Endothelial cell of umbilical vein (primary cell): ENCODE measurements around the gene GPNMB. TPM values are rescaled to one million over a fixed set of nuclear protein-coding genes. Genes with fewer than 3 reads are reported as not detected.

Source experiments
- BruUV-seq: library from RNA; stranded (reverse); fragments of 400-500 nt; replicated peaks from 2 replicates; lab custom pipeline; 2021; lab: Mats Ljungman, UMichigan
- CTCF ChIA-PET: fragments of 300-600, 350-600 bp; sonication (Branson Sonifier 250); formaldehyde crosslinking; loops from one replicate; lab custom pipeline; 2021; ENCODE audit warnings: antibody characterized with exemption, inconsistent platforms; lab: Charles Lee
- POLR2A ChIA-PET: fragments of 300-600, 350-600 bp; sonication (Branson Sonifier 250); formaldehyde crosslinking; loops from one replicate; lab custom pipeline; 2021; ENCODE audit warnings: antibody characterized with exemption, inconsistent platforms; lab: Charles Lee
- DNase-seq: peaks from one replicate; pipeline ENCODE4 v3.0.0-alpha.2; 2011; ENCODE audit warnings: low read depth, low spot score
- FAIRE-seq: peaks from 2 replicates; lab custom pipeline; 2011; peaks lifted over from hg19 to GRCh38; lab: Jason Lieb, UNC
- H2AFZ ChIP-seq: 2 replicates; pipeline ENCODE4 v1.6.0; 2012; ENCODE audit warnings: low read depth, low read length, control low read depth, inconsistent platforms
- H3K27ac ChIP-seq: 2 replicates; pipeline ENCODE4 v1.5.1; 2011; ENCODE audit warnings: low read depth, mild to moderate bottlenecking, control low read depth, low read length, moderate library complexity; ENCODE audit not compliant: insufficient read depth
- H3K27me3 ChIP-seq, 2 experiments: 2 replicates each; pipeline versions ENCODE4 v1.6.0 to v1.6.1; 2011; ENCODE audit warnings: low read length in 2 of 2, mixed read lengths in 1 of 2; ENCODE audit not compliant: control insufficient read depth in 2 of 2, insufficient read depth in 2 of 2
- H3K36me3 ChIP-seq, 2 experiments: 2 replicates in 1 of 2; 3 replicates in 1 of 2; pipeline ENCODE4 v1.5.1; 2011; ENCODE audit warnings: low read length in 2 of 2, mild to moderate bottlenecking in 1 of 2, moderate library complexity in 1 of 2; ENCODE audit not compliant: control insufficient read depth in 2 of 2, insufficient read depth in 2 of 2; ENCODE audit errors: extremely low read depth in 1 of 2
- H3K4me1 ChIP-seq: 3 replicates; pipeline ENCODE4 v1.5.1; 2011; ENCODE audit warnings: mild to moderate bottlenecking, low read length; ENCODE audit not compliant: control insufficient read depth, insufficient read depth; ENCODE audit errors: extremely low read depth
- H3K4me2 ChIP-seq: 2 replicates; pipeline ENCODE4 v1.6.1; 2011; ENCODE audit warnings: low read length, control low read depth, mixed read lengths; ENCODE audit not compliant: insufficient read depth
- H3K4me3 ChIP-seq, 3 experiments: fragments of 200-600 bp in 1 of 3; sonication (generic), shearing (Covaris generic) in 1 of 3; replicated peaks in 1 of 3; 2 replicates each; pipeline ENCODE4 v1.5.1; 2011 to 2016; ENCODE audit warnings: control low read depth in 3 of 3, low read length in 3 of 3, mild to moderate bottlenecking in 2 of 3, inconsistent platforms in 1 of 3, low read depth in 1 of 3, moderate library complexity in 1 of 3; ENCODE audit not compliant: insufficient read depth in 1 of 3
- H3K79me2 ChIP-seq: 2 replicates; pipeline ENCODE4 v1.6.0; 2012; ENCODE audit warnings: low read length, inconsistent platforms; ENCODE audit not compliant: control insufficient read depth, insufficient read depth
- H3K9ac ChIP-seq: replicated peaks from 2 replicates; pipeline ENCODE3; 2011; ENCODE audit warnings: low read length, control low read depth; ENCODE audit not compliant: insufficient read depth; ENCODE audit errors: extremely low read depth
- H3K9me1 ChIP-seq: replicated peaks from 3 replicates; pipeline ENCODE4 v1.6.0; 2011; ENCODE audit warnings: mild to moderate bottlenecking, low read length; ENCODE audit not compliant: control insufficient read depth, insufficient read depth; ENCODE audit errors: extremely low read depth
- H3K9me3 ChIP-seq: replicated peaks from 2 replicates; pipeline ENCODE4 v1.5.1; 2012; ENCODE audit warnings: low read length, inconsistent platforms; ENCODE audit not compliant: control insufficient read depth, insufficient read depth
- H4K20me1 ChIP-seq: replicated peaks from 2 replicates; pipeline ENCODE3; 2011; ENCODE audit warnings: mild to moderate bottlenecking, low read length; ENCODE audit not compliant: control insufficient read depth, insufficient read depth; ENCODE audit errors: extremely low read depth
- CTCF ChIP-seq, 2 donors: IDR thresholded peaks; 1 replicate in 1 of 2; 2 replicates in 1 of 2; pipeline ENCODE4 v1.5.1; 2011; ENCODE audit warnings: low read length in 2 of 2, mild to moderate bottlenecking in 2 of 2, moderate library complexity in 2 of 2, control low read depth in 1 of 2, inconsistent platforms in 1 of 2, low read depth in 1 of 2; ENCODE audit not compliant: insufficient read depth in 1 of 2; ENCODE audit errors: extremely low read depth in 1 of 2
- EZH2 ChIP-seq: IDR thresholded peaks from 2 replicates; pipeline ENCODE4 v1.6.1; 2012; ENCODE audit warnings: borderline replicate concordance, low read depth, mild to moderate bottlenecking, moderate library complexity, low read length, inconsistent platforms; ENCODE audit not compliant: severe bottlenecking
- FOS ChIP-seq: IDR thresholded peaks from 2 replicates; pipeline ENCODE4 v1.6.1; 2011; ENCODE audit warnings: mild to moderate bottlenecking, low read length, moderate library complexity, borderline replicate concordance; ENCODE audit not compliant: insufficient read depth
- GATA2 ChIP-seq: IDR thresholded peaks from 2 replicates; pipeline ENCODE4 v1.7.0; 2011; ENCODE audit warnings: low read depth, mild to moderate bottlenecking, moderate library complexity, mixed read lengths, low read length; ENCODE audit not compliant: insufficient read length, insufficient read depth
- JUN ChIP-seq: IDR thresholded peaks from 2 replicates; pipeline ENCODE4 v1.6.1; 2011; ENCODE audit warnings: borderline replicate concordance, low read depth; ENCODE audit not compliant: insufficient read length, insufficient read depth
- MYC ChIP-seq: IDR thresholded peaks from one replicate; pipeline ENCODE4 v1.6.1; 2011; ENCODE audit warnings: mild to moderate bottlenecking, low read depth, low read length
- dilution Hi-C: fragments of 300-500 bp; cut with MboI; formaldehyde crosslinking; loops from one replicate; pipeline ENCODE4 v1.15.0; 2019; ENCODE audit warnings: low sequenced_read_pairs; ENCODE audit not compliant: extremely low pct_ligation_motif_present
- intact Hi-C: fragments of 100-400 bp; cut with micrococcal nuclease; formaldehyde crosslinking; loops from one replicate; pipeline ENCODE4 v1.10.0; 2022
- polyA plus RNA-seq, 4 experiments: library from polyadenylated mRNA; depleted of rRNA in 3 of 4; stranded (reverse) in 3 of 4; unstranded in 1 of 4; fragments of >200 nt; gene quantifications; 2 replicates each; pipeline versions ENCODE4 v1.2.1 to v1.2.3, GENCODE V29; 2011 to 2012; ENCODE audit warnings: missing spikeins in 1 of 4
- total RNA-seq: library from RNA; stranded (reverse); gene quantifications from 2 replicates; pipeline ENCODE4 v1.2.3, GENCODE V29; 2021

GPNMB gene
- total and polyA plus RNA-seq, 2 donors (not counting 3 experiments of a cell fraction or from before 2014, with no cell fraction given), result 0.29 to 0.33 TPM

- DNase-seq (no peak), FAIRE-seq (no peak)
- CTCF ChIA-PET, result interaction anchor here (1.6 to 2.2 kb wide), 3 partner anchors 183 to 267 kb away, joined by 3 to 12 read pairs (median 9); no protein-coding TSS in a partner anchor
- POLR2A ChIA-PET, result no interaction called here
- TF ChIP-seq FOS (no peak), GATA2 (no peak), CTCF (IDR thresholded peaks at IDR 0.05; ENCODE audit: extremely low read depth in 1 of 2, insufficient read depth in 1 of 2, low read depth in 1 of 2, low read length in 2 of 2) (no peak), JUN (no peak), EZH2 (no peak), MYC (no peak)
- H3K4me1 ChIP-seq, result no peaks in the 10 kb centered on the region
- H3K36me3 ChIP-seq, result no peaks in the 10 kb centered on the region
- no peak overlapping the region for H2AFZ ChIP-seq
- H3K79me2 ChIP-seq, result no peaks in the 10 kb centered on the region
- H3K4me3 ChIP-seq, result no peak overlapping the region
- dilution Hi-C loops, result loop anchor here (25.0 kb wide), 1 partner anchor 232 kb away; no protein-coding TSS in a partner anchor
- H3K27me3 ChIP-seq, result no peaks in the 10 kb centered on the region
- no peak overlapping the region for H3K27ac ChIP-seq
- H3K9me3 ChIP-seq, result no peaks in the 10 kb centered on the region
- no peak overlapping the region for H3K9ac ChIP-seq
- no TSS peak for BruUV-seq
- H3K9me1 ChIP-seq, result no peaks in the 10 kb centered on the region
- no peak overlapping the region for H3K4me2 ChIP-seq
- H4K20me1 ChIP-seq, result no peaks in the 10 kb centered on the region
- intact Hi-C loops, result no loop called here
Measured at GRCh38 chr7:23279819-23280525, 33.4 kb downstream of the GPNMB start.
